NCI-H82 (cell line): ENCODE results near the gene RAP1A.

ENCODE experiments used
- DNase-seq: peaks from one replicate; lab custom pipeline; 2025; lab: John Stamatoyannopoulos, UW

The RAP1A gene

GRCh38 chr1:111619635-111620440 lies at the start of gene RAP1A:
TSS of gene RAP1A (plus strand) at chr1:111619789. CDS start at chr1:111691361, 71,572 bp downstream.
- peak; percentile 97 for DNase-seq

DNA sequence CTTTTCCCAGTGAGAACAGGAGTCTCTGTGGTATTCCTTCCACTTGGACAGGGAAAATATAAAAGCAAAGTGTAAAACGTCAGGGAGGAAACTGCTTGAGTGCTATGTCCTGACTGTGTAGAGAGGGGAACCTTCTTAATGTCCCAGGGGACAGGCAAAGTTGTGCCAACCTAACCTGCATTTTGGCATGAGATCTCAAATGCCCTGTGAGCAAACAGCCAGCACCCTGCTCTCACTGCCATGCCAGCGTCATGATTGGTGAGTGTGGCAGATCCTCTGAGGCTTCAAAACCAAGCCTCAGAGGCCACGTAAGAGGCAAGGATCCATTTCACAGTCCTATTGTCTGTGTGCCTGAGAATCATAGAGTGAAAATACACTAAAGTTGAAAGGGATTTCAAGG lies 49.7 kb upstream of the RAP1A start:
- no peak for DNase-seq

DNA sequence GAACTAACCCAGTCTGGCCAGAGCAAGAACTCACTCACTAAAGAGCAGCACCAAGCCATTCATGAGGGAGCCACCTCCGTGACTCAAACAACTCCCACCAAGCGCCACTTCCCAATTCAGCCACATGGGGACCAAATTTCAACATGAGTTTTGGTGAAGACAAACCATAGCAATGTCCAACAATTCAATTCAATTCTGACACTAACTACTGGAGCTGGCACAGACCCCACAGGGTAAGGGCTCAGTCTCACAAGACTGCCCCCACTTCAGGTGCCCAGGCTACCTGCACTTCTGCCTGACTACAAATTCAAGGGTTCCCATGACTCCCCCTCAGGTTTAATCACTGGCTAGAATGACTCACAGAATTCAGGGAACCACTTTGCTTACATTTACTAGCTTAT lies 48.8 kb upstream of the RAP1A start:
- peak; percentile 30 for DNase-seq

DNA sequence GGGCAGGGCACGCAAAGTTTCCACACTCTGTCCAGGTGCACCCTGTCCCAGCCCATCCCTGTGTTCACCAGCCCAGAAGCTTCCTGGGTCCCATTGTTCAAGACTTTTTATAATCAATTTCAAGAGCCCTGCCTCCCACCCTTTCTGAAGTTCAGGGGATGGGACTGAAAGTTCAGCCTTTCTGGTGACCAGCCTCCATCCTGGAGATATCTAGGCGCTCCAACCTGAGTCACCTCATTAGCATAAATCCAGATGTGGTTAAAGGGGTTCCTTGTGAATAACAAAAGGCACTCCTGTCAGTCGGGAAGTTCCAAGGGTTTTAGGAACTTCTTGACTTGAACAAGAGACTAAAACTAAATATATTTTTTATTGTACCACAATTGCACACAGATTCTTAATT lies 48.4 kb upstream of the RAP1A start:
- DNase-seq = no peak

- DNase-seq = no peak
These were observed 47.6 kb upstream of the RAP1A start for GRCh38 chr1:111571987-111572386.

DNA sequence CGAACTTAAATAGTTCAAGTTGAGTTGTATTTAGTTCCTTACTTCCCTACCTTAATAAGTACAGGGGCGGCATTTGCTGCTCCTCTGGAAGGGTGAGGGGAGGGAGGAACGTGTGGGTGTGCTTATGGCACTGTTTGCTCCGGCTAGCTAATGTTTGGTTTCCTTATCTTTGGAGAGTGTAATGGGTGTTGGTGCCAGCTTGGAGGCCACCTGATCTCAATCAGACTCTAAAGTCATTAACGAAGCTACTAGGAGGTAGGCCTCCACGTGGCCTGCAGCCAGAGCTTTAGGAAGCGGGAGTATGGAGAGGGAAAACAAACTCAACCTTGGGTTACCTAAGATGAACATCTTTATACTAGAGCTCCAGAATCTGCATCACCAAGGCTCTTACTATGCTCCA lies 43.0 kb upstream of the RAP1A start:
- DNase-seq = no peak

DNA sequence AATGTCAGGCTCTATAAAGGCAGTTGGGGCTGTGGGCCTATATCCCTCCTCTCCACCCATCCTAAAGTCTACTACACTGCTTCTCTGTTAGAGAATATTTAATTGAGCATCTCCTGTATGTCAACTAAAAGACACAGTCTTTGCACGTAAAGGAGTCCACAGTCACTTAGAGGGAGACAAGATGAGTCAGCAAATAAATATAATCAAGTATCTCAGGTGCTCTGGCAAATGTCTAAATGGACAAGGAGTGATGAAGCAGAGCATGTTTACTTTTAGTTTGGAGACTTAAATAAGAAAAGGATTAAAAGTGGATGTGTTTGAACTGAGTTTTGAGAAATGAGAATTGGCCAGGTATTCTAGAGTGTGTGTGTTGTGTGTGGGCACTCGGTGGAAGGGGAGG lies 41.8 kb upstream of the RAP1A start:
- DNase-seq = no peak

GRCh38 chr1:111581166-111581565 lies 38.4 kb upstream of the RAP1A start:
- DNase-seq = no peak

DNA sequence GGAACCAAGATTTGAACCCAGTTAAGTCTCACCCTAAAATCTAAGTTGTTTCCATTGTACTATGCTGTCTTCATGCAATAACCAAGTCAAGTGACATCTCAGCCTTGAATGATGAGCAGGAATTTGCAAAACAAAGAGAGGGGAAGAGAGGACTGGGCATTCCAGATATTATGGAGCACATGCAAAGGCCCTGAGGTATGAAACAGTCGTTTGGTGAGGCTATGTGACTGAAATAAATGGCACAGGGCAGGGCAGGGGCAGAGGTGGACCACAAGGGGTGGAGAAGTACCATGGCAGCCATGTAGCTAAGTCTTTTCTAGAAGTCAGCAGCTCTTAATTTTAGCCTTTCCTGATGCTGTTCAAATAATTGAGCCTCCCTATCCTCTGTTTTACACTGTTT lies 37.6 kb upstream of the RAP1A start:
- no peak for DNase-seq

GRCh38 chr1:111582644-111583618 lies 36.7 kb upstream of the RAP1A start:
- peak; percentile 14 for DNase-seq

DNA sequence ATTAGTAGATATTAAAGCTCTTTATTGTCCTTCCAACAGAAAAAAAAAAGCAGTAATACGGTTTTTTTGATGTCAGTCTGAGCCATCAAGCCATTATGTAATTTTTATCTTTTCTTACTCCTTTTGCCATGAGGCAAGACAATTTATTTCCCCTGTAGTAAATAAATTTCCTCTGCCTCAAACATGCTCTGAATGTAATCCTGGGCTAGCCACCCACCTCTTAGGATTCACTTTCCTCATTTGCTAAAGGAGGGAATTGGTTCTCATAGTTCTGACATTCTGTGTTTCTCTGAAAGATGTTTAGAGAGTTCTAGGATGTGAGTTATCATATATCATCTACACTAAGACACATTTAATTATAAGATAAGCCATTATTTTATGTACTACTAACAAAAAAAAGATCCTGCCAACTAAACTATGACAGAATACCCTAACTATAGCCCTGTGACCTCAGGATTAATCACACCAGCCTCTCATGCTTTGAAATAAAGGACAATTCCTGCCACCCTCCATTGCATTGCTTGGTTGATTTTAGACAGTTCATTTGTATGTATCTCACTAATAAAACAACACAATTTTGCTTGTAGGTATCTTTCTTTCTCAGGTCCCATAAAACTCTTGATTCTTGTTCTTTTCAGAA lies 34.0 kb upstream of the RAP1A start:
- DNase-seq = peak; percentile 51

- DNase-seq = no peak
These were observed 33.5 kb upstream of the RAP1A start for GRCh38 chr1:111586112-111586511.

DNA sequence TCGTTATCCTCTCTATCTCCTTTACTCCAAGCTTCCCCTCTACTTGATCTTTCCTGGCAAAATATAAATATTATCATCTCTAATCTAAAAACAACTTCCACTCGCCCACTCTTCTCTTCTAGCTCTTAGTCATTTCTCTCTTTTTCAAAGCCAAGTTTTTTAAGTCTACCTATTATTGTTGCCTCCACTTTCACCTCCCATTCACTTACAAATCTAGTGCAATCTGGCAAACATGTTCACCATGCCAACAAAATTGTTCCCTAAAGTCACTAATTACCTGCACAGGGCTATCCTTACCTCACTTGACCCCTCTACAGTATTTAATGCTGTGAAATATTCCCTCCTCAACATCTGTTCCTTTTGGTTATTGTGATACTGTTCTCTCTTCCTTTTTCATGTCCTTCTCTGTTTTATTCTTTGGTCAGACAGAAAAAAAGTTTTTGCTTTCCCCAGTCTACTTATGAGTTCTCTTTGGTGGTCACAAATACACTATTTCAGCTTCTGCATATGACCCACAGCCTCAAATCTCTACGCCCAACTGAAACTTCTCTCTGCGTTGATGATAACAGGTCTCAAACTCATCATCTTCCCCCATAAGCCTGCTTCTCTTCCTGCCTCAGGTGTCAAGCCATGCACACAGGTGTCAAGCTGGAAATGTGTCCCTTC lies 31.9 kb upstream of the RAP1A start:
- peak; percentile 56 for DNase-seq

DNA sequence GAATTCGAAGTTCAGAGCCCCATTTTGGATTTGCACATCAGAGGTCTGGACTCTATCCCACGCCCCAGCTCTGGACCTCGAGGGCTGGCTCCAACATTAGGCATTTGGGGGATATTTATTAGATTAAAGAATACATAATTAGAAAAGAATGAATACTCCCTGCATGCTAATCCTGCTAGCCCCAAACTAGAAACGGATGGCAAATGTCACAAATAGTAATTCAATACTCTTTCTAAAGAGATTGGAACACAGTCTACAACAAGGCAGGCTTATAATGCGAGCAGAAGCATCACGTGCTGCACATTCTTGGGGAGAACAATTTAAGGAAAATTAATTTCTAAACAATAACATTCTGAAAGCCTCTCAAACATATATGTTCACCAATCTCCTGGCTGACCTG lies 27.7 kb upstream of the RAP1A start:
- no peak for DNase-seq

DNA sequence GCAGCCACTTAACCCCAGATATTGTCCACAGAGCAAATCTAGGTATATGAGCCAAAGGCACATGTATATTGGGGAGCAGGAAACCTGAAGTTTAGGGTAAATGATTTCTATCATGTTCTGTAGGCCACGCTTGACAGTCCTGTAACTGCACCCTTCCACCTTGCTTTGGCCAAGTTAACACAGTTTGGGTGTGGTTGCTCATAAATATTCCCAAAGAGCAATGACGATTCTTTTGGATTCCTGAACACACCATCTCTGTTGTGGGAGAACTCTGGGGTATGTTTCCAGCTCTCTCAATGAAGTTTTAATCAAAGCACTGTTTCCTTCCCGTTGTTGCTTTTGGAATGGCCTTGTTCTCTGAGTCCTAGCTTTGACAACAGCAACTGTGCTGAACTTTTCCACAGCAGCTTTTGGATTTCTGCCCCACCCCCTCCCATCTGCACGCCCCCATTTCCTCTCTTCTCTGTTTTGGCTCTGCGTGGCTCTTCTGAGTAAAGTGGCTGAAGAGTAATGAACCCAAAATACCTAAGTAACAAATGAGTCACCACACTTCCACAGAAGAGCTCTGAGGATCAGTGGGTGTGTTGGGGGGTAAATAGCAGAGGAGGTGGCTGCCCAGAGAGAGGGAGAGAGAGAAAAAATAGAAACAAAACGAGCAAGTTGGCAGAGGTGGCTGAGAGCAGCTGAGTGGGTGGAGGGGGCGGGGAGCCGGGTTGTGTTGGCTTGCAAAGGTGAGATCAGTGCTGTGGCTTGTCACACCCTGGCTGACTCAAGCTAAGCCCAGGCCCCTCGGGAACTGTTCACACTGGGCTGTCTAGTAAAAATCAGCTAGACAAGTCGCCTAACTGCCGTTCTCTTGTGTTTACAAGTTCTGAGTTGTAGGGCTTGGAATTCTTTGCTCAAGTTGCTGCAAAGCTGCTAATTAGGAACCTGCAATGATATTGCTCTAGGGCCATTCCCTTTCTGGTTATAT lies 26.9 kb upstream of the RAP1A start:
- peak; percentile 91 for DNase-seq

DNA sequence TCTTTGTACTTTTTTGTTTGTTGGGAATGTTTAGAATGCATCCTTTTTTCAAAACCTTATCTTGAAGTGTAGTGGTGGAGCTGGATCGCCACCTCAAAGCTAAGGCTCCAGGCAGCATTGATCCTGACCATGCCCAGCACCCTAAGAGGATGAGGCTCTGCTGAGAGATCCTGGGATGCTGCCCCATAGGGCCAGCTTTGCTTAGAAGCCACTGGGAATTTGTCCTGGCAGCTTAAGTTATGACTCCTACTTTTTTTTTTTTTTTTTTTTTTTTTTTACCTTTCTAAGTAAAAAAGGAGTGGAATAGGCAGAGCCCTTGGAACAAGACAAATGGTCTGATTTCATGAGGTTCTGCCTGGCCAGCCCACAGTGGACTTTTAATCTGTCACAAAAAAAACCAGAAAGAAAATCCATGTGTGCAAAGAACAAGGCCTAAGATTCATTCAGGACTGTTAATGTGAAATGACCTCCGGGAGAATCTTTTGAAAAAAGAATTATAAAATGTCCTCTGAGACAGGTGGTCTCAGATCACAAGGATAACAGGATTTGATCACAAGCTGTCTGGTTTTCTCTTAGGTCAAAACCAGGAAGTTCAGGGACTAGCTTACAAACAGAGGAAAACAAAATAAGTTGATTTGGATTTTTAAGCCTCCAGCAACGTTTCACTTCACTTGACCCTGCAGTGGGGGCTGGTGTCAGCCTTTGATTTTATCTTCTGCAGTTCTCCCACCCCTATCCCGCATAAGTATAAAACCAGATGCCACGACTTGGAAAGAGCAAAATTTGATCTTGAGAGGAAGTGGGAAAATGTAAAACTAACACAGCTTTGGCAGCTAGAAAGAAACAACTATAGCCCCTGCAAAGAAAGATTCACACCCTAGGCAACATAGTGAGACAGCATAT lies 25.9 kb upstream of the RAP1A start:
- DNase-seq = peak; percentile 91

GRCh38 chr1:111594306-111594693 lies 25.3 kb upstream of the RAP1A start:
- no peak for DNase-seq

- DNase-seq = no peak
These were observed 23.8 kb upstream of the RAP1A start for GRCh38 chr1:111595807-111596206.

- no peak for DNase-seq
These were observed 23.1 kb upstream of the RAP1A start for GRCh38 chr1:111596499-111596898.

DNA sequence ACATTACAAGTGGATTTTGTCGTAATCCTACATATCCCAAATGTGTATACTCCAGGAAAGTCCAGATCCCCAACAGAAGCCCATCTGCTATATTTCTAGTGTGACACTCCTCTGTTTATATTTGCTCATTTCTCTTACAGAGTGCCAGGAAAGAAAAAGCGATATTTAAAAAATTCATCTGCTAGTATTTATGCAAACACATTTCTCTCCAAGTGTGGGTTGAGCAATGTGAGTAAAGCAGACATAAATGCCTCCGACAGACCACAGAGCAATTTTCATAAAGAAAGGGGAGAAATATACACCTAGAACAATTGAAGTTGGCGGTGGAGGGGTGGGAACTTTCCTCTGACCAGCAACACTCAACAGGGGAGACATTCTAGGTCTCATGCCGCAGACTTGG lies 22.2 kb upstream of the RAP1A start:
- no peak for DNase-seq
